Measurements from ENCODE around the gene INSR. TPM values are rescaled to one million over a fixed set of nuclear protein-coding genes. Genes with fewer than 3 reads are reported as not detected.

INSR gene
- polyA plus RNA-seq, 1 of the 3 experiments (the other 2 are of a cell fraction): 3.6 TPM

GRCh38 chr19:7255119-7255518 lies 39.1 kb downstream of the INSR start:
- Histone ChIP-seq H4K20me1 (ENCODE audit: insufficient read depth) (no peaks in the 10 kb centered on the region), H3K27me3 (ENCODE audit: insufficient read depth) (no peaks in the 10 kb centered on the region), H3K79me2 (ENCODE audit: insufficient read depth) (no peaks in the 10 kb centered on the region), H3K4me2 (no peak overlapping the region), H3K4me3 (ENCODE audit: low read depth in 2 of 2, low read length in 1 of 2) (no peak overlapping the region), H3K36me3 (replicated peaks in 1 of 2; ENCODE audit: control insufficient read depth in 1 of 2, insufficient read depth in 2 of 2, low read length in 1 of 2) (no peaks in the 10 kb centered on the region), H3K27ac (ENCODE audit: low read depth in 2 of 2, low read length in 1 of 2) (no peak overlapping the region), H3K9me3 (no peaks in the 10 kb centered on the region), H3F3A (replicated peaks; ENCODE audit: insufficient read depth) (no peaks in the 10 kb centered on the region), H2AFZ (ENCODE audit: low read depth) (no peak overlapping the region), H3K9me2 (no peaks in the 10 kb centered on the region), H3K9ac (no peak overlapping the region), H3K4me1 (ENCODE audit: control insufficient read depth in 1 of 2, insufficient read depth in 2 of 2, low read depth in 1 of 2, low read length in 1 of 2) (peaks cover 0 to 2% of the 10 kb centered on the region in 2 experiments; a peak in 1 of 4 replicates)
- POLR2A ChIA-PET: no interaction called here
- TF ChIP-seq CHD2 (IDR thresholded peaks at IDR 0.05; ENCODE audit: low read length, partially characterized antibody) (no peak), USF1 (IDR thresholded peaks at IDR 0.05; ENCODE audit: borderline replicate concordance, low read depth) (no peak), NRF1 (IDR thresholded peaks at IDR 0.05; ENCODE audit: low read depth, low read length) (no peak), TCF12 (IDR thresholded peaks at IDR 0.05) (no peak), YY1 (IDR thresholded peaks at IDR 0.05; ENCODE audit: low read depth) (no peak), PBX3 (IDR thresholded peaks at IDR 0.05) (no peak)
- CTCF ChIA-PET: no interaction called here
- no peak for DNase-seq
- WGBS (ENCODE audit: low lambda C conversion rate): 92% methylated on average over 6 of the region's 8 CpGs

GRCh38 chr19:7254590-7254989 lies 39.6 kb downstream of the INSR start:
- 79% methylated on average over 11 of the region's 11 CpGs for WGBS (ENCODE audit: low lambda C conversion rate)
- no peaks in the 10 kb centered on the region for H3K79me2 ChIP-seq (ENCODE audit: insufficient read depth)
- POLR2A ChIA-PET: no interaction called here

More at GRCh38 chr19:7254590-7254989, 39.6 kb downstream of the INSR start:
- H3K9me3 ChIP-seq: no peaks in the 10 kb centered on the region
- TF ChIP-seq CTCF (IDR thresholded peaks at IDR 0.05) (no peak), EZH2phosphoT487 (IDR thresholded peaks at IDR 0.05; ENCODE audit: borderline replicate concordance, low read depth) (no peak), GATA2 (CRISPR knock-in tag; IDR thresholded peaks at IDR 0.05) (no peak), TAF1 (IDR thresholded peaks at IDR 0.05; ENCODE audit: borderline replicate concordance, low read depth, low read length) (no peak), FOSL2 (IDR thresholded peaks at IDR 0.05; ENCODE audit: borderline replicate concordance, low read depth) (no peak), EP300 (IDR thresholded peaks at IDR 0.05; ENCODE audit: borderline replicate concordance in 1 of 2, low read depth in 1 of 2, low read length in 1 of 2) (no peak), NFIC (IDR thresholded peaks at IDR 0.05; ENCODE audit: borderline replicate concordance) (no peak), POLR2AphosphoS5 (IDR thresholded peaks at IDR 0.05; ENCODE audit: low read depth, low read length) (no peak), ZBTB33 (IDR thresholded peaks at IDR 0.05; ENCODE audit: borderline replicate concordance, low read depth) (no peak), RFX5 (IDR thresholded peaks at IDR 0.05; ENCODE audit: low read length) (no peak), ELF1 (IDR thresholded peaks at IDR 0.05) (no peak), TEAD4 (IDR thresholded peaks at IDR 0.05; ENCODE audit: borderline replicate concordance, insufficient read depth) (no peak), REST (IDR thresholded peaks at IDR 0.05; ENCODE audit: low read depth, low read length) (no peak), YY1 (IDR thresholded peaks at IDR 0.05; ENCODE audit: low read depth) (no peak)
- no peaks in the 10 kb centered on the region for H3F3A ChIP-seq (replicated peaks; ENCODE audit: insufficient read depth)
- peaks cover 0 to 2% of the 10 kb centered on the region in 2 experiments; a peak in 1 of 4 replicates for H3K4me1 ChIP-seq (ENCODE audit: control insufficient read depth in 1 of 2, insufficient read depth in 2 of 2, low read depth in 1 of 2, low read length in 1 of 2)
- H4K20me1 ChIP-seq (ENCODE audit: insufficient read depth): no peaks in the 10 kb centered on the region
- no peaks in the 10 kb centered on the region for H3K9me2 ChIP-seq
- DNase-seq: no peak
- no peak overlapping the region for H3K27ac ChIP-seq (ENCODE audit: low read depth in 2 of 2, low read length in 1 of 2)
- no peak overlapping the region for H3K4me3 ChIP-seq (ENCODE audit: low read depth in 2 of 2, low read length in 1 of 2)
- no peak overlapping the region for H3K4me2 ChIP-seq
- CTCF ChIA-PET: no interaction called here
- H3K36me3 ChIP-seq (replicated peaks in 1 of 2; ENCODE audit: control insufficient read depth in 1 of 2, insufficient read depth in 2 of 2, low read length in 1 of 2): no peaks in the 10 kb centered on the region
- no peak overlapping the region for H3K9ac ChIP-seq
- H2AFZ ChIP-seq (ENCODE audit: low read depth): no peak overlapping the region
- no peaks in the 10 kb centered on the region for H3K27me3 ChIP-seq (ENCODE audit: insufficient read depth)
